ENCODE measurements around the gene BCCIP.

DNA sequence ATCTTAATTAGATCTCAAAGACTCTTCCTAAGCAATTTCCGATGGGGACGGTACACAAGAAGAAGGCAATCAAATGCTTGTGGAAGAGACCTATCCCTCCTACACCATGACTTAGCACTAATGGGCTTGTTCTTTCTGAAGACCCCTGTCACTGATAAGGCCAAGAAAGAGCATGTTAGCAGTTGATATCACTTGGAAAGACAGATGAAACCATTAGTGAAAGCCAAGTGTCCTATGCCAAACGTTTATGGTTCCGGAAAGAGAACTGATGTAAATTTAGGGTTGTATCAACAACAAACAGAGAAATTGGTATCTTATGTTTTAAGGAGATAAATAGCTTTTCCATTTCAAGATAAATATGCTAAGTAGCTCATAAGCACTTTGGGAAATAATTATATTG, 6.8 kb upstream of the BCCIP start:
- no peak for TF ChIP-seq ZNF8 (CRISPR knock-in tag; IDR thresholded peaks at IDR 0.05)
- no peak for TF ChIP-seq GLIS3 (CRISPR knock-in tag; IDR thresholded peaks at IDR 0.05)

All from SK-N-SH treated with all-trans-retinoic acid at 6 μM for 48 hours (cell line).